Stimulated activated naive CD8-positive, alpha-beta T cell treated with anti-CD3 and anti-CD28 coated beads, Interleukin-15, Interleukin-2, amounts not matched to agents 100 ng/mL and 50 ng/mL, for 24 hours (primary cell): ENCODE measurements around the gene GLDC.
"Not testable (repeated sequence)": the region's sequence is repeated elsewhere in the genome, so short reads cannot be mapped to it uniquely, and the experiment has no call there.

Experiments
- H3K27ac Mint-ChIP-seq: one replicate; pipeline ENCODE4 v1.8.0; 2021; ENCODE audit warnings: mild to moderate bottlenecking, mixed read lengths
- H3K27me3 Mint-ChIP-seq: one replicate; pipeline ENCODE4 v1.8.0; 2021; ENCODE audit warnings: mixed read lengths
- H3K36me3 Mint-ChIP-seq: one replicate; pipeline ENCODE4 v1.8.0; 2021; ENCODE audit warnings: low read depth, mixed read lengths
- H3K4me1 Mint-ChIP-seq: one replicate; pipeline ENCODE4 v1.8.0; 2021; ENCODE audit warnings: low read depth, mixed read lengths
- H3K4me3 Mint-ChIP-seq: one replicate; pipeline ENCODE4 v1.8.0; 2021; ENCODE audit warnings: mild to moderate bottlenecking, mixed read lengths
- H3K9me3 Mint-ChIP-seq: one replicate; pipeline ENCODE4 v1.8.0; 2021; ENCODE audit warnings: mixed read lengths

Gene GLDC

GRCh38 chr9:6645355-6646292, at the start of gene GLDC:
Gene GLDC, minus strand, starts transcription at chr9:6645729. Its CDS starts 230 bp downstream, at chr9:6645499.
- Mint-ChIP-seq H3K27me3 (peaks cover 61% of the 10 kb centered on the region), H3K27ac (peak within 1 kb of the TSS; percentile 40), H3K4me1 (peaks cover 23% of the 10 kb centered on the region), H3K36me3 (no peaks in the 10 kb centered on the region), H3K9me3 (no peaks in the 10 kb centered on the region), H3K4me3 (peak within 1 kb of the TSS; percentile 82)

GRCh38 chr9:6692881-6693361, 47.4 kb upstream of the GLDC start:
- Mint-ChIP-seq H3K4me1 (peaks cover 14% of the 10 kb centered on the region), H3K27ac (peak overlapping the region; percentile 13), H3K36me3 (no peaks in the 10 kb centered on the region), H3K27me3 (no peaks in the 10 kb centered on the region), H3K4me3 (no peak overlapping the region), H3K9me3 (no peaks in the 10 kb centered on the region)

- Mint-ChIP-seq H3K9me3 (no peaks in the 10 kb centered on the region), H3K4me3 (no peak overlapping the region), H3K27me3 (no peaks in the 10 kb centered on the region), H3K36me3 (no peaks in the 10 kb centered on the region), H3K27ac (no peak overlapping the region), H3K4me1 (peaks cover 14% of the 10 kb centered on the region)
Observed at GRCh38 chr9:6692433-6692832, 46.9 kb upstream of the GLDC start.

- peaks cover 20% of the 10 kb centered on the region for H3K4me1 Mint-ChIP-seq
- not testable (repeated sequence) for H3K9me3 Mint-ChIP-seq, H3K4me3 Mint-ChIP-seq
Observed at GRCh38 chr9:6690675-6691070, 45.1 kb upstream of the GLDC start.

GRCh38 chr9:6689893-6690674, 44.6 kb upstream of the GLDC start:
- H3K36me3 Mint-ChIP-seq: no peaks in the 10 kb centered on the region
- H3K27ac Mint-ChIP-seq: peak overlapping the region; percentile 52
- H3K9me3 Mint-ChIP-seq: no peaks in the 10 kb centered on the region
- H3K27me3 Mint-ChIP-seq: no peaks in the 10 kb centered on the region
- H3K4me1 Mint-ChIP-seq: peaks cover 20% of the 10 kb centered on the region
- no peak overlapping the region for H3K4me3 Mint-ChIP-seq

More at GRCh38 chr9:6690675-6691070, 45.1 kb upstream of the GLDC start:
- H3K27me3 Mint-ChIP-seq, H3K36me3 Mint-ChIP-seq, H3K27ac Mint-ChIP-seq: not testable (repeated sequence)

- Mint-ChIP-seq H3K27ac (no peak overlapping the region), H3K4me3 (no peak overlapping the region), H3K27me3 (no peaks in the 10 kb centered on the region), H3K9me3 (no peaks in the 10 kb centered on the region), H3K4me1 (peaks cover 33% of the 10 kb centered on the region), H3K36me3 (peaks cover 7% of the 10 kb centered on the region)
Observed at GRCh38 chr9:6687180-6687579, 41.7 kb upstream of the GLDC start.

GRCh38 chr9:6686396-6686795, 40.9 kb upstream of the GLDC start:
- H3K36me3 Mint-ChIP-seq: peaks cover 7% of the 10 kb centered on the region
- no peaks in the 10 kb centered on the region for H3K9me3 Mint-ChIP-seq
- H3K27ac Mint-ChIP-seq: no peak overlapping the region
- H3K4me1 Mint-ChIP-seq: peaks cover 33% of the 10 kb centered on the region
- H3K4me3 Mint-ChIP-seq: no peak overlapping the region
- no peaks in the 10 kb centered on the region for H3K27me3 Mint-ChIP-seq

GRCh38 chr9:6681957-6682501, 36.5 kb upstream of the GLDC start:
- H3K27me3 Mint-ChIP-seq: no peaks in the 10 kb centered on the region
- peaks cover 7% of the 10 kb centered on the region for H3K36me3 Mint-ChIP-seq
- peaks cover 27% of the 10 kb centered on the region for H3K4me1 Mint-ChIP-seq
- no peaks in the 10 kb centered on the region for H3K9me3 Mint-ChIP-seq
- peak overlapping the region; percentile 99 for H3K27ac Mint-ChIP-seq
- peak overlapping the region; percentile 84 for H3K4me3 Mint-ChIP-seq

GRCh38 chr9:6681147-6681956, 35.8 kb upstream of the GLDC start:
- H3K9me3 Mint-ChIP-seq: no peaks in the 10 kb centered on the region
- peak overlapping the region; percentile 99 for H3K27ac Mint-ChIP-seq
- peak overlapping the region; percentile 84 for H3K4me3 Mint-ChIP-seq
- H3K27me3 Mint-ChIP-seq: no peaks in the 10 kb centered on the region
- H3K36me3 Mint-ChIP-seq: peaks cover 7% of the 10 kb centered on the region
- H3K4me1 Mint-ChIP-seq: peaks cover 24% of the 10 kb centered on the region

GRCh38 chr9:6680797-6681146, 35.2 kb upstream of the GLDC start:
- H3K4me3 Mint-ChIP-seq: peak overlapping the region; percentile 84
- peak overlapping the region; percentile 99 for H3K27ac Mint-ChIP-seq
- peaks cover 22% of the 10 kb centered on the region for H3K4me1 Mint-ChIP-seq
- H3K27me3 Mint-ChIP-seq: no peaks in the 10 kb centered on the region
- H3K36me3 Mint-ChIP-seq: peaks cover 7% of the 10 kb centered on the region
- no peaks in the 10 kb centered on the region for H3K9me3 Mint-ChIP-seq

- H3K4me3 Mint-ChIP-seq: no peak overlapping the region
- peaks cover 8% of the 10 kb centered on the region for H3K4me1 Mint-ChIP-seq
- H3K9me3 Mint-ChIP-seq: no peaks in the 10 kb centered on the region
- no peak overlapping the region for H3K27ac Mint-ChIP-seq
- H3K36me3 Mint-ChIP-seq: no peaks in the 10 kb centered on the region
- no peaks in the 10 kb centered on the region for H3K27me3 Mint-ChIP-seq
Observed at GRCh38 chr9:6677803-6678202, 32.3 kb upstream of the GLDC start.

GRCh38 chr9:6676254-6676921, 30.9 kb upstream of the GLDC start:
- Mint-ChIP-seq H3K4me3 (no peak overlapping the region), H3K36me3 (no peaks in the 10 kb centered on the region), H3K27me3 (no peaks in the 10 kb centered on the region), H3K4me1 (peaks cover 5% of the 10 kb centered on the region), H3K9me3 (no peaks in the 10 kb centered on the region), H3K27ac (no peak overlapping the region)

- Mint-ChIP-seq H3K4me1 (peaks cover under 1% of the 10 kb centered on the region), H3K27me3 (no peaks in the 10 kb centered on the region), H3K9me3 (no peaks in the 10 kb centered on the region), H3K4me3 (no peak overlapping the region), H3K36me3 (no peaks in the 10 kb centered on the region), H3K27ac (no peak overlapping the region)
Observed at GRCh38 chr9:6675268-6675667, 29.7 kb upstream of the GLDC start.
